ENCODE data around the gene ASCC1. TPM values are rescaled to one million over a fixed set of nuclear protein-coding genes. Genes with fewer than 3 reads are reported as not detected.

The ASCC1 gene
- total and polyA plus RNA-seq, 2 donors (not counting 1 experiment from before 2014, with no cell fraction given), result 17.9 to 28.1 TPM

GRCh38 chr10:72126184-72126871 is 89.7 kb downstream of the ASCC1 start:
- CTCF ChIA-PET, result interaction anchor here (0.5 to 11.2 kb wide), 38 partner anchors 9 to 460 kb away, joined by 3 to 333 read pairs (median 4); partner anchors contain the start of genes ANAPC16 and ASCC1
- no peak for TF ChIP-seq EZH2 (IDR thresholded peaks at IDR 0.05; ENCODE audit: borderline replicate concordance, insufficient read depth, low read depth, low read length, poor library complexity, severe bottlenecking)
- TF ChIP-seq CTCF (IDR thresholded peaks at IDR 0.05), result peak; percentile 25
- Histone ChIP-seq H3K27ac (ENCODE audit: low read length in 2 of 2) (no peak overlapping the region), H4K20me1 (ENCODE audit: control insufficient read depth, insufficient read depth, low read length, poor library complexity, severe bottlenecking) (no peaks in the 10 kb centered on the region), H2AFZ (ENCODE audit: insufficient read depth, low read depth, low read length, poor library complexity, severe bottlenecking) (no peak overlapping the region), H3K36me3 (replicated peaks in 1 of 2; ENCODE audit: control extremely low read depth in 1 of 2, control insufficient read depth in 1 of 2, extremely low read depth in 1 of 2, insufficient read depth in 2 of 2, low read length in 1 of 2) (peaks cover 0 to 23% of the 10 kb centered on the region in 2 experiments), H3K4me3 (ENCODE audit: control extremely low read depth in 1 of 5, extremely low read depth in 1 of 5, insufficient read depth in 1 of 5, low read depth in 2 of 5, low read length in 4 of 5) (no peak overlapping the region), H3K9me3 (ENCODE audit: control extremely low read depth in 1 of 3, control insufficient read depth in 2 of 3, insufficient read depth in 1 of 3, low read length in 2 of 3) (no peaks in the 10 kb centered on the region), H3K4me1 (ENCODE audit: control insufficient read depth in 2 of 2, insufficient read depth in 2 of 2, low read length in 2 of 2) (no peaks in the 10 kb centered on the region), H3K79me2 (ENCODE audit: control insufficient read depth, insufficient read depth, low read length) (no peaks in the 10 kb centered on the region), H3K27me3 (replicated peaks in 1 of 4; ENCODE audit: control extremely low read depth in 1 of 4, control insufficient read depth in 3 of 4, insufficient read depth in 4 of 4, low read length in 3 of 4) (no peaks in the 10 kb centered on the region), H3K4me2 (replicated peaks; ENCODE audit: low read depth, low read length, poor library complexity, severe bottlenecking) (no peak overlapping the region), H3K9ac (ENCODE audit: low read length) (no peak overlapping the region)
- intact Hi-C loops (cut with micrococcal nuclease), result loop anchor here (1.0 to 5.0 kb wide), 3 partner anchors 39 to 211 kb away; partner anchors contain the start of gene SPOCK2
- DNase-seq, result peak; percentile 53
- Mint-ChIP-seq H3K27ac (no peak overlapping the region), H3K4me1 (no peaks in the 10 kb centered on the region), H3K9me3 (ENCODE audit: insufficient read depth) (no peaks in the 10 kb centered on the region), H3K4me3 (no peak overlapping the region), H3K27me3 (no peaks in the 10 kb centered on the region)
- POLR2A ChIA-PET, result interaction anchor here (0.5 to 1.5 kb wide), 4 partner anchors 31 to 219 kb away, joined by 3 to 4 read pairs (median 3); no protein-coding TSS in a partner anchor
- no peak for ATAC-seq (ENCODE audit: low read depth)
- WGBS (ENCODE audit: insufficient coverage), result 75% methylated on average over 1 of the region's 3 CpGs

- Histone ChIP-seq H3K9ac (ENCODE audit: low read length) (no peak overlapping the region), H3K4me3 (ENCODE audit: control extremely low read depth in 1 of 5, extremely low read depth in 1 of 5, insufficient read depth in 1 of 5, low read depth in 2 of 5, low read length in 4 of 5) (no peak overlapping the region), H4K20me1 (ENCODE audit: control insufficient read depth, insufficient read depth, low read length, poor library complexity, severe bottlenecking) (no peaks in the 10 kb centered on the region), H3K4me2 (replicated peaks; ENCODE audit: low read depth, low read length, poor library complexity, severe bottlenecking) (no peak overlapping the region), H3K4me1 (ENCODE audit: control insufficient read depth in 2 of 2, insufficient read depth in 2 of 2, low read length in 2 of 2) (no peaks in the 10 kb centered on the region), H3K27me3 (replicated peaks in 1 of 4; ENCODE audit: control extremely low read depth in 1 of 4, control insufficient read depth in 3 of 4, insufficient read depth in 4 of 4, low read length in 3 of 4) (no peaks in the 10 kb centered on the region), H2AFZ (ENCODE audit: insufficient read depth, low read depth, low read length, poor library complexity, severe bottlenecking) (no peak overlapping the region), H3K9me3 (ENCODE audit: control extremely low read depth in 1 of 3, control insufficient read depth in 2 of 3, insufficient read depth in 1 of 3, low read length in 2 of 3) (no peaks in the 10 kb centered on the region), H3K27ac (ENCODE audit: low read length in 2 of 2) (no peak overlapping the region), H3K79me2 (ENCODE audit: control insufficient read depth, insufficient read depth, low read length) (peaks cover 2% of the 10 kb centered on the region), H3K36me3 (replicated peaks in 1 of 2; ENCODE audit: control extremely low read depth in 1 of 2, control insufficient read depth in 1 of 2, extremely low read depth in 1 of 2, insufficient read depth in 2 of 2, low read length in 1 of 2) (peaks cover 0 to 25% of the 10 kb centered on the region in 2 experiments)
- POLR2A ChIA-PET, result interaction anchor here (0.7 to 1.5 kb wide), 2 partner anchors 43 to 220 kb away, joined by 3 to 10 read pairs; no protein-coding TSS in a partner anchor
- intact Hi-C loops (cut with micrococcal nuclease), result loop anchor here (5.0 kb wide), 1 partner anchor 38 kb away; the partner anchor contains the start of gene SPOCK2
- DNase-seq (no peak), ATAC-seq (ENCODE audit: low read depth) (no peak)
- CTCF ChIA-PET, result interaction anchor here (0.7 to 11.2 kb wide), 6 partner anchors 76 to 215 kb away, joined by 4 to 333 read pairs (median 11); no protein-coding TSS in a partner anchor
- Mint-ChIP-seq H3K4me3 (no peak overlapping the region), H3K27me3 (no peaks in the 10 kb centered on the region), H3K4me1 (no peaks in the 10 kb centered on the region), H3K27ac (no peak overlapping the region), H3K9me3 (ENCODE audit: insufficient read depth) (no peaks in the 10 kb centered on the region)
- WGBS (ENCODE audit: insufficient coverage), result no CpG with 5 or more reads among the region's 1 CpG
- no peak for TF ChIP-seq CTCF (IDR thresholded peaks at IDR 0.05)
Measured at GRCh38 chr10:72124989-72125388, 91.1 kb downstream of the ASCC1 start.
